Measurements from ENCODE around the gene PIK3R5.
"Not testable (repeated sequence)": the region's sequence is repeated elsewhere in the genome, so short reads cannot be mapped to it uniquely, and the experiment has no call there.

The PIK3R5 gene

DNA sequence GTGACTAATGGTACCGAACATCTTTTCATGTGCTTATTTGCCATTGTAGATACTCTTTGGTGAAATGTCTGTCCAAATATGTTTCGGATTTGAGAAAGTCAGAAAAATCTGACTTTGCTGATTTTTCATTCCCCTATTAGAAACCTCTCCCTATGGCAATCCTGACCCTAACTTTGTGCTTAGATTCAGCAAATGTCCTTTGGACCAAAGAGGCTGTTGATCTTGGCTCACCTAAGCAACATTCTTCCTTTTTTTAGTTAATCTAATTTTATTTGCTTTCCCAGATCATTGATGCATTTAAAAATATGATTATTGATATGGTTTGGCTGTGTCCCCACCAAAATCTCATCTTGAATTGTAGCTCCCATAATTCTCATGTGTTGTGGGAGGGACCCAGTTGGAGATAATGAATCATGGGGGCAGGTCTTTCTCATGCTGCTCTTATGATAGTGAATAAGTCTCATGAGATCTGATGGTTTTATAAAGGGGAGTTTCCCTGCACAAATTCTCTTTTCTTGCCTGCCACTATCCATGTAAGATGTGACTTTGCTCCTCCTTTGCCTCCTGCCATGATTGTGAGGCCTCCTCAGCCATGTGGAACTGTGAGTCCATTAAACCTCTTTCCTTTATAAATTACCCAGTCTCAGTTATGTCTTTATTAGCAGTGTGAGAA lies 22.9 kb upstream of the PIK3R5 start:
- intact Hi-C loops (cut with DNase I); DNase-seq: not testable (repeated sequence)

DNA sequence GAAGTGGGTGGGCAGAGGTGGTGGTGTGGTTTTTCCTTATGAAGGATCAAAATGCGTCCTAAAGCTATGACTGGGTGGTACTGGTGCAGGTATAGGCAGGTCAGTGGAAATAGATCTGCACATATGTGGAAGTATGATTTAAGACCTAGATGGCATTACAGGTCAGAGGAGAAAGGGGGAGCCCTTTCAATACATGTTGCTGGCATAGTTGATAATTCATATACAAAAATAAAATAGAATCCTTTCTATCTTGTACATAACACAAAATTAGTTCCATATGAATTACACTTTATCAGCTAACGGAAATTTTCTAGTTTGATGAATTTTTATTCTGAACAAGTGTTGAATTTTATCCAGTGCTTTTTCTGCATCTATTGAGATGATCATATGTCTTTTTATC lies 20.8 kb upstream of the PIK3R5 start:
- DNase-seq = no peak
- intact Hi-C loops (cut with DNase I) = no loop called here

DNA sequence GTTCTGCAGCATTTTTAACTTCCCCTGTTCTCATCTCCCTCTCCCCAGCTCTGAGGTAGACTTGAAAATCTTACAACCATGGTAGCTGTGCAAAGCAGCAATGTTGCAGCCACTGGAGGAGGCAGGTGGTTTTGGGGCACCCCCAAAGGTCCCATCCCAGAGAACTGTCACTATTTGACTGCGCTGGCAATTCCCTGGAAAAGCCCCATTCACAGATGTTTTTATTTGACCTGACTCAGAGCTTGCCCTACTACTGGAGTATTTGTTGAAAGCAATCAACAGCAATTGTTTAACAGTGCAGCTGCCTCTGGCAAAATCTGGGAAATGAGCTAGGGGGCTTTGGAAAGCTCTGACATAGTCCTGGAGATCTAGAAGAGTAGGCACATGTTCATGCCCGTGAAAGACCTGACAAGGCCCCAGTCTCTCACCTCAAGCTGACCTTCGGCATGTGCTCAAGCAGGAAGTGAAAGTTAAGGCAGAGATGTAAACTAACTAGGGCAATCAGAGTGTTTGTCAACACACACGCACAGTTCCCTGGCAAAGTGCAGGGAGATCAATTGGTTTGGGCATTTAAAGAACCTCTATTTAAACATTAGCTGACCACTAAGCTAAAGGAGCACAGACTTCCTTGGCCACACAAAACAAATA lies 19.7 kb upstream of the PIK3R5 start:
- intact Hi-C loops (cut with DNase I) = no loop called here
- no peak for DNase-seq

- DNase-seq; intact Hi-C loops (cut with DNase I): not testable (repeated sequence)
These were observed 18.7 kb upstream of the PIK3R5 start for GRCh38 chr17:8984225-8984624.

GRCh38 chr17:8981443-8981842 lies 15.9 kb upstream of the PIK3R5 start:
- intact Hi-C loops (cut with DNase I) = no loop called here
- no peak for DNase-seq

- no peak for DNase-seq
- intact Hi-C loops (cut with DNase I) = no loop called here
These were observed 14.2 kb upstream of the PIK3R5 start for GRCh38 chr17:8979715-8980114.

DNA sequence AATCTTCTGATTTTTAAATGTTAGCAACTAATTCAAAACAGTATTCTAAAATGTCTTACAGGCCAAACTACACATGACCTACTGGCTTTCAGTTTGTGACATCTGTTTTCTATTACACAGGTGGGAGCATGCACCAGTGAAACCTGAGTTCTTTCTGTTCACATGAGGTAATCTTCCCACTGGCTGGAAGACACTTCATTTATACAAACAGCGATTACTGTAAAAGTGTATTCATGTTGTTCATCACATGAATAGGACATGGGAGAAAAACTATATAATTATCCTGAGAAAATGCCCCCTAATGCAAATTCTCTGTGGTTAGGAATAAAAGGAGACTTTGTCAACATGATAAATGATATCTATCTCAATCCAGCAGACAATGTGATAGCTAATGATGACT lies 11.1 kb upstream of the PIK3R5 start:
- intact Hi-C loops (cut with DNase I) = no loop called here
- no peak for DNase-seq

DNA sequence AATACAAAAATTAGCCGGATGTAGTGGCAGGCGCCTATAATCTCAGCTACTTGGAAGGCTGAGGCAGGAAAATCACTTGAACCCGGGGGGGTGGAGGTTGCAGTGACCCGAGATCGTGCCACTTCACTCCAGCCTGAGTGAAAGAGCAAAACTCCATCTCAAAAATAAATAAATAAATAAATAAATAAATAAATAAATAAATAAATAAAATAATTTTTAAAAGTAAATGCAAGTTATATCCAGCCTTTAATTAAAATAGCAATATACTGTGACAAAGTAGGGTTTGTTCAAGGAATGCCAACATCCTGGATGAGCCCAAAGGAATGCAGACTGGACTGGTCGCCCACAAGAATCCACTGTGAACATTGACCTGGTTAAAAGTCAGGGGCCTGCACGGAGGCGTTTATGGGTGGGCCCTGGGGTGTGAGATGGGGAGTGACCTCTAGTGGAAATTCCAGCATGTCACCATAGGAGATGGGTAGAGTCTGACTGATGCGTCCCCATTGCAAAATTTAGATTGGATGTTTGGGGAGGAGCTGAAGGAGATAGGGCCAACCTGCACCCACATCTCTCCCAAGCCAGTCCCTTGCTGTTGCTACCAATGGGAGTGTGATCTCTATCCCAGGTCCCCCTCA lies 9.7 kb upstream of the PIK3R5 start:
- intact Hi-C loops (cut with DNase I) = no loop called here
- DNase-seq = no peak

- DNase-seq = no peak
- intact Hi-C loops (cut with DNase I) = no loop called here
These were observed 4.4 kb upstream of the PIK3R5 start for GRCh38 chr17:8969901-8970300.

DNA sequence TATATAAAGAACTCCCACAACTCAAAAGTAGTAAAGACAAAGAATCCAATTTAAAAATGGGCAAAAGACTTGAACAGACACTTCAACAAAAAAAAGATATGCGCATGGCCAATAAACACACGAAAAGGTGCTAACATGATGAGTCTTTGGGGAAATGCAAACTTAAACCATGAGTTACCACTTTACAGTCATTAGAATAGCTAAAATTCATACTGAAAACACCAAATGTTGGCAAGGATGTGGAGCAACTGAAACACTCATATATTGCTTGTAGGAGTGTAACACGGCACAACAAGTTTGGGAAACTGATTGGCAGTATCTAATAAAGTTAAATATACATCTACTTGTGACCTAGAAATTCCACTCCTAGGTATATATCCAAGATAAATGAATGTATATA lies 3.0 kb upstream of the PIK3R5 start:
- intact Hi-C loops (cut with DNase I) = no loop called here
- DNase-seq = no peak

DNA sequence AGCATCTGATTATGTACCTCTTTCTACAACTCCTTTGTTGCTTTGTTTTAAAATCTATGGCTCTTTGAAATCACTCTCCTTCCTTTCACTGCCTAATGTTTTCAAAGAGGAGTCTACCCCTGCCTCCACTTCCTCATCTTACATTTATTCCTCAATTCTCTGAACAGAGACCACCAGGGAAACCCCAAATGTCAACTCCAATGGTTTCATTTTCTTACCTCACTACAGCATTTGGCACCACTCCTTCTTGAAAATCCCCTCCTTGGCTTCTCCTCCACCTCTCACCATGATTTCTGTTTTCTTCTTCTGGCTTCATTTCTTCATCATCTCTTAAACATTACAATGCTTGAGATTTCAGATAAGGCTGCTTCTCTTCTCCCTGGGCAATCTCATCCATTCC lies 2.4 kb upstream of the PIK3R5 start:
- intact Hi-C loops (cut with DNase I) = no loop called here

DNA sequence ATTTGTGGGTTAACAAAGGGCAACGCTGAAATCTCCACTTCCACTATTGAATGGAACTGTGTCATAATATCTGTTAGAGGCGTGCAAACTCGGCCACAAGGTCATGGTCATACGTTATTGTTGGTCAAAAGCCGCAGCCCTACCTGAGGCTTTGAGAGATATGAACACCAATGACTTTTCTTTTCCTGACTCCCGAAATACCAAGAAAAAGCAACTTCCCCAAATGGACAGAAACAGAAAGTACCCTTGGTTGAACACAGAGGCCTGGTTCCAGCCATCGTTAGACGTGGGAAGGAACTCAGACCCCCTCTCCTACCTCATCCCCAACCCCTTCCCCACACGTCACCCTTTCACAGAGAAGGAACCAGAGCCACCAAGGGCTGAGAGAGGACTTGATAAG lies 1.4 kb upstream of the PIK3R5 start:
- no peak for DNase-seq
- intact Hi-C loops (cut with DNase I) = no loop called here

More for the DNA sequence above, 2.4 kb upstream of the PIK3R5 start:
- DNase-seq = no peak

GRCh38 chr17:8964801-8965393 lies 610 bp downstream of the PIK3R5 start:
- DNase-seq = no peak

GRCh38 chr17:8963647-8964258 lies 1.8 kb downstream of the PIK3R5 start:
- intact Hi-C loops (cut with DNase I) = no loop called here
- DNase-seq = no peak

More at GRCh38 chr17:8964801-8965393, 610 bp downstream of the PIK3R5 start:
- intact Hi-C loops (cut with DNase I) = no loop called here

DNA sequence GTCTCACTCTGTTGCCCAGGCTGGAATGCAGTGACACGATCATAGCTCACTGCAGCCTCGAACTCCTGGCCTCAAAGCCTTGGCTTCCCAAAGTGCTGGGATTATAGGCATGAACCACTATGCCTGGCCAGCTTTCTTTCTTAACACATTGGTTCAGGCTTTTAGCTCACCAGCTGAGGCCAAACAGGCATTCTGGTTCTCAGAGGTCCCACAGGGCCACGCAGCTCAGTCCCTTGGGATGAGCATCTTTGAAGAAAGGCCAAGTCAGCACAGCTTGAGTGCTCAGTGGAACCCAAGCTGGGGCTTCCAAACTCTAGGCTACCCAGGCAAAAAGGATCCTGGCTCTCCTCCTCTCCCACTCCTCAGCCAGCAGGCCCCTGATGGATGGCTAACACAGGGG lies 2.5 kb downstream of the PIK3R5 start:
- no peak for DNase-seq
- intact Hi-C loops (cut with DNase I) = no loop called here

DNA sequence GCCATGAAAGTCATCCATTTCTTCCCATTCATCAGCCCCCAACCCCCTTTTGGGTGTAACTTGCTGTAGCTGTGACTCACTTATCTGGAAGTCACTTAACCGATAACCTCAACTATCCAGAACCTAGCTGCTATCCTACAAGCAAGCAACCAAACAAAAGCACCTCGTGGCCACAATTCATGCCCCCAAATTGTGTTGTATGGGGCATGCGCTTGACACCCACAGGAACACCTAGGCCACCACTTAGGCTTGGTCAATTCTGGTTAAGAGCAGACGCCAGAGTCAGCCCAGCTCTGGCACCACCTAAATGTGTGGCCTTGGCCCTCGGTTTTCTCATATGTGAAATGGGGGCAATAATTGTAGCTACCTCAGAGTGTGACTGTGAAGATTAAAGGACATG lies 3.7 kb downstream of the PIK3R5 start:
- intact Hi-C loops (cut with DNase I) = no loop called here
- no peak for DNase-seq

DNA sequence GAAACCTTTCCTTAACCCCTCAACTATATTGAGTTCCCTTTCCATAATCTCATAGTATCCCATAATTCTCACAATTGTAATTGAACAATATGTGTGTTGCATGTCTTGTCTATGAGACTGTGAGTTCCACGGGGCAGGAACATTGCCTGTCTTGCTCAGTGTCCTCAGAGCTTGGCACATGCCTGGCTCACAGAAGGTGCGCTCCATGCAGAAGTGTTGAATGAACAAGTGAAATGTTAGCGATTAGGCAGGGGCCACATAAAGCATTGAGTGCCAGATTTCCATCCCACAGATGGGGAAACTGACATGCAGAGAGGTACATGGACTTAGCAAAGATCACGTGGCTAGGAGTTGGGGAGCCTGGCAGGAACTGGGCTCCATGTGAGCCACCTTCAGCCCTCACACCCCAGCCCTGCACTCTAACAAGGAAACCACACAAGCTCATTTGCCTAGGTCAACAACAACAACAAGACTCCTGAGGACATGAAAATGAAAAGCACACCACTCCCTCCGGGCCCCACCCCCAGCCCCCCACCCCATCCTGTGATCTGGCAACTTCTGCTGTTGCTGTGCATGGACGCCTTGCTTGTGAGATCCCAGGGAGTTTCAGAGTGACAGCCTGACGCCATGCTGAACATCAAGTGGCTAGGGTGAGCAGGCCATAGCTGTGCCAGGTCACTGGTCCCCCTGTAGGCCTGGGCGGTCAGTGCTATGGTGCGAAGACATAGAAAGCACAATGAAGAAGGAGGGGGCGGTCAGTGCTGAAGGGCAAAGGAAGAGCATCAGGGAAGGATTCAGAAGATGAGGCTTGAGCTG lies 5.0 kb downstream of the PIK3R5 start:
- intact Hi-C loops (cut with DNase I) = no loop called here
- DNase-seq = no peak

GRCh38 chr17:8959312-8959918 lies 6.1 kb downstream of the PIK3R5 start:
- intact Hi-C loops (cut with DNase I) = no loop called here
- DNase-seq = no peak

GRCh38 chr17:8957721-8958120 lies 7.8 kb downstream of the PIK3R5 start:
- no peak for DNase-seq
- intact Hi-C loops (cut with DNase I) = no loop called here

DNA sequence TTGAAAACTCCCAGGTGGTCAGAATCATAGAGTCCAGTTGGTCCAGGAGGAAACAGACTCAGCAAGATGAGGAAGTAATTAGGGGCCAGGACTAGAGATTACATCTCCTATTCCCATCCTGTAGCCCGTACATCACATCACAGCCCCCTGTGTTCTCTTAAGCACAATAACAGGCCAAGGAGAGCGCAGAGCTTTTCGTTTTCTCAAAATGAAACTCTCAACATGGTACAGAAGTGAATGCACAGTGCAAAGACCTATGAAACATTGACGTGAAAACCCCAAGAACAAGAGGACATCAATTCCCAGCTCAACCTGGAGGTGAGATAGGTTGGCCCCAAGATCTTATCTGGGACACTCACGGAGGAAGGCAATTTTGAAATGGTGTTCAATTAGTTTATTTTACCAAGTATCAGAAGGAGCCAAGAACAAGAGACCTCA lies 9.0 kb downstream of the PIK3R5 start:
- no peak for DNase-seq
- intact Hi-C loops (cut with DNase I) = no loop called here
